LNCaP clone FGC (cell line): ENCODE measurements around the gene SAP25.

Source experiments
- DNase-seq: peaks from one replicate; pipeline ENCODE4 v3.0.0-alpha.2; 2011; ENCODE audit warnings: low read depth
- H3K4me3 ChIP-seq: 2 replicates; pipeline ENCODE4 v1.5.1; 2011; ENCODE audit warnings: mild to moderate bottlenecking, low read depth, low read length, control low read depth
- TF ChIP-seq, protein P1 (sequence below): IDR thresholded peaks from 2 replicates; pipeline ENCODE4 v1.5.1; 2012; ENCODE audit warnings: mild to moderate bottlenecking; ENCODE audit not compliant: control insufficient read depth, insufficient read depth; ENCODE audit errors: extremely low read depth

SAP25 gene

GRCh38 chr7:100563809-100564400 lies 9.8 kb downstream of the SAP25 start:
- DNase-seq = no peak
- H3K4me3 ChIP-seq = no peak overlapping the region
- TF ChIP-seq, protein P1, sequence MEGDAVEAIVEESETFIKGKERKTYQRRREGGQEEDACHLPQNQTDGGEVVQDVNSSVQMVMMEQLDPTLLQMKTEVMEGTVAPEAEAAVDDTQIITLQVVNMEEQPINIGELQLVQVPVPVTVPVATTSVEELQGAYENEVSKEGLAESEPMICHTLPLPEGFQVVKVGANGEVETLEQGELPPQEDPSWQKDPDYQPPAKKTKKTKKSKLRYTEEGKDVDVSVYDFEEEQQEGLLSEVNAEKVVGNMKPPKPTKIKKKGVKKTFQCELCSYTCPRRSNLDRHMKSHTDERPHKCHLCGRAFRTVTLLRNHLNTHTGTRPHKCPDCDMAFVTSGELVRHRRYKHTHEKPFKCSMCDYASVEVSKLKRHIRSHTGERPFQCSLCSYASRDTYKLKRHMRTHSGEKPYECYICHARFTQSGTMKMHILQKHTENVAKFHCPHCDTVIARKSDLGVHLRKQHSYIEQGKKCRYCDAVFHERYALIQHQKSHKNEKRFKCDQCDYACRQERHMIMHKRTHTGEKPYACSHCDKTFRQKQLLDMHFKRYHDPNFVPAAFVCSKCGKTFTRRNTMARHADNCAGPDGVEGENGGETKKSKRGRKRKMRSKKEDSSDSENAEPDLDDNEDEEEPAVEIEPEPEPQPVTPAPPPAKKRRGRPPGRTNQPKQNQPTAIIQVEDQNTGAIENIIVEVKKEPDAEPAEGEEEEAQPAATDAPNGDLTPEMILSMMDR = peak; percentile 76

DNA sequence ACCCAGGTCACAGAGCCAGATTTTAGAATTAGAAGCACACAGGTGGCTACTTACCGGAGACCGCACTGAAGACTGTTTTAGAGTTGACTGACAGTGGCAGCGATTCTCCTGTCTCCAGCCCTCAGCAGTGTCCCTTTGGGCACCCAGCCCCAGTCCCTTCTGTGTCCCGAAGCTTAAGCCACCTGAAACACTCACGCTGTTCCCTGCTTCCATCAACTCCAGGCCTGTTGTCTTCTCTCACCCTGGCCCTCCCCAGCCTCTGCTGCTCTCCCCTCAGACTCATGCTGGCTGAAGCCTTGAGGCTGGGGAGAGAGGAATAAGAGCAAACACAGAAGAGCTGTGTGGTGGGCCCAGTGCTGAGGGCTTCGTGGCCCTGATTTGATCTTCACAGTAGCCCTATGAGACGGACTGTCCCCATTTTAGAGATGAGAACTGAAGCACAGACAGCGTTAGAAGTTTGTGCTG lies 10.6 kb downstream of the SAP25 start:
- no peak for DNase-seq
- TF ChIP-seq, protein P1 = no peak
- no peak overlapping the region for H3K4me3 ChIP-seq

DNA sequence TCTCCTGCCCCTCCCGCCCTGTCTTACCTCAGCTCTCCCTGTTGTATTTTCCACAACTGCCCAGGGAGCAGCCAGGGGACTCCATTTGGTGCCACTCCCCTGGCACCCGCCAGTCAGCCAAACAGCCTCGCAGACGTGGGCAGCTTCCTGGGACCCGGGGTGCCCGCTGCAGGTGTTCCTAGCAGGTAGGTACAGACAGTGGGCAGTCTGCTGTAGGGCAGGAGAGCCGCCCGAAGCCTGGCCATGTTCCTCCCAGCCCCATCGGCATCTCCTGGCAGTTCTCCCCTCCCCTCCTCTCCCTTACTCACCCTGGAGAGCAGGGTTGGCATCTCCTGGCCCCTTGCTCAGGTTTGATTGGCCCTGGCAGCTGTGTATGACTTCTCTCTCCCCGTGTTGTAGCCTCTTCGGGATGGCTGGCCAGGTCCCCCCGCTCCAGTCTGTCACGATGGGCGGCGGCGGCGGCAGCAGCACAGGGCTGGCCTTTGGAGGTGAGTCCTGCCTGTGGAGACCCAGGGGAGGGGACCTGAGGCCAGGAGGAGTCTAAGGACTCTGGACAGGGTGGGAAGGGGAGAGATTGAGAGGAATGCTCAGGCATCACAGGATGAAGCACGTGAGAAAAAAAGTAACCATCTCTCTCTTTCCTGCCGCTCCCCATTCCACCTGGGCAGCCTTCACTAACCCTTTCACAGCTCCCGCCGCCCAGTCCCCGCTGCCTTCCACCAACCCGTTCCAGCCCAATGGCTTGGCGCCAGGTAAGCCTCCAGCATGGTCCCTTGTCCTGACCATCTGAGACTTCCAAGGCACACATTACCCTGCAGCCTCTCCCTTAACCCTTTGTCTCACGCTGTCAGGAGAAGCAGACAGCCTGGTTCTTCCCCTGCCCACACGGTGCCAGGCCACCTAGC lies 11.3 kb downstream of the SAP25 start:
- TF ChIP-seq, protein P1 = no peak
- DNase-seq = no peak
- H3K4me3 ChIP-seq = no peak overlapping the region

DNA sequence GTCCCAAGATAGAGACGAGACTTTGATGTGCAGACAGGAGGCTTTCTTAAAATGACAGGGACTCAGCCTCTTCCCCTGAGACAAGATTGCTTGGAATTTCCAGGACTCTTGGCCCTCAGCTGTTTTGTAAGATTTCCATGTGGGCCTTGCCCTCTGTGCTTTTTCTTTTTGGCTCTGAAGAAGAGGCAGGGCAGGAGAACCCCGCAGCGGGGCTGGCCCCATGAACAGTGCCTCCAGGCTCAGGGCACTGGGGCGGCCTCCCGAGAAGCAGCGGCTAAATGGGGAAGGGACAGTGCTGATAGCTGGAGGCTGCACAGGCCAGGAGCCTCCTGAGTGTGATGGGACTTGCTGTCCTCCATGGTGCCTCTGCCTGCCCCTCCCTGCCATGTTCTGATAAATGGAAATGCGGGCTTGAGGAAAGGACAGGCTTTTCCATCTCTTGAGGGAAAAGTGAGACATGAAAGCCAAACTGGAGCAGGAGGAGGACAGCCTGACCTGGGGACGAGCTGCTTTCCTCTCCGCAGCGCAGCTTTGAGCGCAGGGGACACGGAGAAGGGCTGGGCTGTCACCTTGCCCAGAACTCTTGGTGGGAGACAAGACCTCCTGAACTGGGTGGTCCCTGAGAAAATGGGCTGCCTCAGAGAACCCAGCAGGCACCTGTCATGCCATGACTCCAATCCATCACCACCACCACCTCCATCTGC lies 12.1 kb downstream of the SAP25 start:
- TF ChIP-seq, protein P1 = no peak
- DNase-seq = no peak
- H3K4me3 ChIP-seq = no peak overlapping the region

- no peak for DNase-seq
- no peak overlapping the region for H3K4me3 ChIP-seq
- TF ChIP-seq, protein P1 = no peak
These were observed 14.6 kb downstream of the SAP25 start for GRCh38 chr7:100559127-100559526.

DNA sequence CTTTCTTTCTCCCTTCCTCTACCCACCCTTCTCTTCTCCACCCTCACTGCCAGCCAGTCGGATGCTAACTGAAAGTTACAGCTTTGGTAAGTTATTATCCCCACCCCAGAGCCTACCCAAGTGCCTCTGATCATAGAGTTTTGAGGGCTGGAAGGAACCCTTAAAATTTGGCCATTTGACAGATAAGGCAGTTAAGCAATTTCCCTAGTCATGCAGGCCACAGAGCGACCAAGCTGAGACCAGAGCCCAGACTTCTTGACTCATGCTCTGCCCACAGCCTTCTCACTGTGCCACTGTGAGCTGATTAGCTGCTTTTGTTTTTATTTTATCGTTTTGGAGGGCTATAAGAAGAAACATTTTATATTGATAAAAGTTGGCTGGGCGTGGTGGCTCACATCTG lies 17.2 kb downstream of the SAP25 start:
- no peak for DNase-seq
- no peak overlapping the region for H3K4me3 ChIP-seq
- TF ChIP-seq, protein P1 = no peak
